ENCODE measurements around the gene COL4A3. TPM values are rescaled to one million over a fixed set of nuclear protein-coding genes. Genes with fewer than 3 reads are reported as not detected.
"Not testable (repeated sequence)": the region's sequence is repeated elsewhere in the genome, so short reads cannot be mapped to it uniquely, and the experiment has no call there.

The COL4A3 gene
- total RNA-seq, 1 donor from 2014 or later: 1.1 TPM

GRCh38 chr2:227160164-227160563, 4.3 kb upstream of the COL4A3 start:
- Histone ChIP-seq H3K27me3 (no peaks in the 10 kb centered on the region), H3K27ac (no peak overlapping the region), H3K4me1 (no peaks in the 10 kb centered on the region), H3K4me3 (no peak overlapping the region), H3K9me3 (no peaks in the 10 kb centered on the region), H3K36me3 (no peaks in the 10 kb centered on the region)
- TF ChIP-seq CTCF (IDR thresholded peaks at IDR 0.05): no peak
- intact Hi-C loops (cut with DNase I): no loop called here
- no peak for DNase-seq (ENCODE audit: low spot score in 2 of 2)

- H3K27ac ChIP-seq: no peak overlapping the region
- intact Hi-C loops (cut with DNase I): no loop called here
- H3K27me3 ChIP-seq: no peaks in the 10 kb centered on the region
- TF ChIP-seq CTCF (IDR thresholded peaks at IDR 0.05): no peak
- no peak overlapping the region for H3K4me3 ChIP-seq
- no peaks in the 10 kb centered on the region for H3K36me3 ChIP-seq
- H3K9me3 ChIP-seq: no peaks in the 10 kb centered on the region
- no peak for DNase-seq (ENCODE audit: low spot score in 2 of 2)
- no peaks in the 10 kb centered on the region for H3K4me1 ChIP-seq
Measured at GRCh38 chr2:227161947-227162346, 2.5 kb upstream of the COL4A3 start.

GRCh38 chr2:227163485-227163997, 883 bp upstream of the COL4A3 start:
- H3K27ac ChIP-seq: peak overlapping the region; percentile 70 to 79
- H3K4me3 ChIP-seq: peak overlapping the region; percentile 82 to 88
- no peaks in the 10 kb centered on the region for H3K36me3 ChIP-seq
- H3K4me1 ChIP-seq: no peaks in the 10 kb centered on the region
- intact Hi-C loops (cut with DNase I): no loop called here
- H3K27me3 ChIP-seq: no peaks in the 10 kb centered on the region
- H3K9me3 ChIP-seq: no peaks in the 10 kb centered on the region
- DNase-seq (ENCODE audit: low spot score in 2 of 2): no peak
- TF ChIP-seq CTCF (IDR thresholded peaks at IDR 0.05): no peak

GRCh38 chr2:227164763-227165291, 403 bp downstream of the COL4A3 start:
- no peak for DNase-seq (ENCODE audit: low spot score in 2 of 2)
- TF ChIP-seq CTCF (IDR thresholded peaks at IDR 0.05): no peak
- intact Hi-C loops (cut with DNase I): loop anchor here (2.0 kb wide), 1 partner anchor 24 kb away; no protein-coding TSS in a partner anchor
- no peaks in the 10 kb centered on the region for H3K4me1 ChIP-seq
- peak overlapping the region; percentile 82 to 88 for H3K4me3 ChIP-seq
- no peaks in the 10 kb centered on the region for H3K36me3 ChIP-seq
- H3K27me3 ChIP-seq: no peaks in the 10 kb centered on the region
- peak overlapping the region; percentile 70 to 79 for H3K27ac ChIP-seq
- no peaks in the 10 kb centered on the region for H3K9me3 ChIP-seq

GRCh38 chr2:227171779-227172178, 7.4 kb downstream of the COL4A3 start:
- DNase-seq (ENCODE audit: low spot score in 2 of 2); H3K9me3 ChIP-seq; H3K27ac ChIP-seq; intact Hi-C loops (cut with DNase I); H3K36me3 ChIP-seq; H3K4me3 ChIP-seq; H3K4me1 ChIP-seq; H3K27me3 ChIP-seq: not testable (repeated sequence)

GRCh38 chr2:227177592-227178336, 13.3 kb downstream of the COL4A3 start:
- Histone ChIP-seq H3K4me3 (no peak overlapping the region), H3K27ac (no peak overlapping the region), H3K36me3 (no peaks in the 10 kb centered on the region), H3K27me3 (no peaks in the 10 kb centered on the region), H3K4me1 (peaks cover 0 to 5% of the 10 kb centered on the region in 2 donors), H3K9me3 (no peaks in the 10 kb centered on the region)
- no peak for DNase-seq (ENCODE audit: low spot score in 2 of 2)
- TF ChIP-seq CTCF (IDR thresholded peaks at IDR 0.05): no peak
- intact Hi-C loops (cut with DNase I): no loop called here
